Measurements from ENCODE around the gene PPARG. TPM values are rescaled to one million over a fixed set of nuclear protein-coding genes. Genes with fewer than 3 reads are reported as not detected.

PPARG gene
- total and polyA plus RNA-seq, 2 of the 13 experiments (the other 11 are each of a cell fraction or from before 2014, with no cell fraction given), result 13.9 to 58.3 TPM

DNA sequence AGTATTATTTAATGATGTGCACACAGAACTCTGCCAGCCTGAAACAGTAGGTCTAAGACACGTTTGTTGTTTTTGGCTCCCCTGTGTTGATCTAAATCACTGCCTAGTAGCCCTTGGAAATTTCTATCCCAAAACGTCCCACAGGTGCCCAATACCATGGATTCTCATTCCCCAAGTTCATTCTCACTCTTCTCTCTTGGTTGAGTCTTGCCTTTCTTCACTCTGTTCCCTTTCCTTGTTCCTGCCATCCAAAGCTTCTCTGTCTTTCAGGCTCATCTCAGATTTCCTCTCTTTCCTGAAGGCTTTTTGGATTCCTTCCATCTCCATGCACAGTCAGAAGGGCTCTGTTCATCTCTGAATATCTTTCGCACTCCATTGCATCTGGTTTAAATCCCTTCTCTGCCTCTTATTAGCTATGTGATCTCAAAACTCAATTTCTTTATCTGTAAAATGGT, 54.2 kb downstream of the PPARG start:
- no peak for ATAC-seq
- no peak overlapping the region for H3K4me2 ChIP-seq (ENCODE audit: low read depth, low read length)
- TF ChIP-seq ZNF552 (CRISPR knock-in tag; IDR thresholded peaks at IDR 0.05; ENCODE audit: borderline replicate concordance), result no peak
- TF ChIP-seq SSRP1 (CRISPR knock-in tag; IDR thresholded peaks at IDR 0.05), result no peak
- TF ChIP-seq, protein P1, sequence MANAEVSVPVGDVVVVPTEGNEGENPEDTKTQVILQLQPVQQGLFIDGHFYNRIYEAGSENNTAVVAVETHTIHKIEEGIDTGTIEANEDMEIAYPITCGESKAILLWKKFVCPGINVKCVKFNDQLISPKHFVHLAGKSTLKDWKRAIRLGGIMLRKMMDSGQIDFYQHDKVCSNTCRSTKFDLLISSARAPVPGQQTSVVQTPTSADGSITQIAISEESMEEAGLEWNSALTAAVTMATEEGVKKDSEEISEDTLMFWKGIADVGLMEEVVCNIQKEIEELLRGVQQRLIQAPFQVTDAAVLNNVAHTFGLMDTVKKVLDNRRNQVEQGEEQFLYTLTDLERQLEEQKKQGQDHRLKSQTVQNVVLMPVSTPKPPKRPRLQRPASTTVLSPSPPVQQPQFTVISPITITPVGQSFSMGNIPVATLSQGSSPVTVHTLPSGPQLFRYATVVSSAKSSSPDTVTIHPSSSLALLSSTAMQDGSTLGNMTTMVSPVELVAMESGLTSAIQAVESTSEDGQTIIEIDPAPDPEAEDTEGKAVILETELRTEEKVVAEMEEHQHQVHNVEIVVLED (CRISPR knock-in tag; IDR thresholded peaks at IDR 0.05; ENCODE audit: borderline replicate concordance), result no peak
- no peak for TF ChIP-seq CEBPG (CRISPR knock-in tag; IDR thresholded peaks at IDR 0.05)
- no peak for TF ChIP-seq ZNF850 (CRISPR knock-in tag; conservative IDR thresholded peaks at IDR 0.05)
- TF ChIP-seq TCF7L2 (IDR thresholded peaks at IDR 0.05; ENCODE audit: low read depth, low read length), result no peak
- TF ChIP-seq ZFP36 (IDR thresholded peaks at IDR 0.05; ENCODE audit: borderline replicate concordance, low read depth, low read length, partially characterized antibody), result no peak
- TF ChIP-seq, protein P2, sequence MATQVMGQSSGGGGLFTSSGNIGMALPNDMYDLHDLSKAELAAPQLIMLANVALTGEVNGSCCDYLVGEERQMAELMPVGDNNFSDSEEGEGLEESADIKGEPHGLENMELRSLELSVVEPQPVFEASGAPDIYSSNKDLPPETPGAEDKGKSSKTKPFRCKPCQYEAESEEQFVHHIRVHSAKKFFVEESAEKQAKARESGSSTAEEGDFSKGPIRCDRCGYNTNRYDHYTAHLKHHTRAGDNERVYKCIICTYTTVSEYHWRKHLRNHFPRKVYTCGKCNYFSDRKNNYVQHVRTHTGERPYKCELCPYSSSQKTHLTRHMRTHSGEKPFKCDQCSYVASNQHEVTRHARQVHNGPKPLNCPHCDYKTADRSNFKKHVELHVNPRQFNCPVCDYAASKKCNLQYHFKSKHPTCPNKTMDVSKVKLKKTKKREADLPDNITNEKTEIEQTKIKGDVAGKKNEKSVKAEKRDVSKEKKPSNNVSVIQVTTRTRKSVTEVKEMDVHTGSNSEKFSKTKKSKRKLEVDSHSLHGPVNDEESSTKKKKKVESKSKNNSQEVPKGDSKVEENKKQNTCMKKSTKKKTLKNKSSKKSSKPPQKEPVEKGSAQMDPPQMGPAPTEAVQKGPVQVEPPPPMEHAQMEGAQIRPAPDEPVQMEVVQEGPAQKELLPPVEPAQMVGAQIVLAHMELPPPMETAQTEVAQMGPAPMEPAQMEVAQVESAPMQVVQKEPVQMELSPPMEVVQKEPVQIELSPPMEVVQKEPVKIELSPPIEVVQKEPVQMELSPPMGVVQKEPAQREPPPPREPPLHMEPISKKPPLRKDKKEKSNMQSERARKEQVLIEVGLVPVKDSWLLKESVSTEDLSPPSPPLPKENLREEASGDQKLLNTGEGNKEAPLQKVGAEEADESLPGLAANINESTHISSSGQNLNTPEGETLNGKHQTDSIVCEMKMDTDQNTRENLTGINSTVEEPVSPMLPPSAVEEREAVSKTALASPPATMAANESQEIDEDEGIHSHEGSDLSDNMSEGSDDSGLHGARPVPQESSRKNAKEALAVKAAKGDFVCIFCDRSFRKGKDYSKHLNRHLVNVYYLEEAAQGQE (IDR thresholded peaks at IDR 0.05; ENCODE audit: borderline replicate concordance in 1 of 2, low read depth in 1 of 2, low read length in 2 of 2), result no peak
- TF ChIP-seq MTF1 (CRISPR knock-in tag; IDR thresholded peaks at IDR 0.05), result no peak
- TF ChIP-seq HOXD1 (CRISPR knock-in tag; IDR thresholded peaks at IDR 0.05), result no peak
- TF ChIP-seq ZNF629 (CRISPR knock-in tag; conservative IDR thresholded peaks at IDR 0.05), result no peak
- TF ChIP-seq, protein P3, sequence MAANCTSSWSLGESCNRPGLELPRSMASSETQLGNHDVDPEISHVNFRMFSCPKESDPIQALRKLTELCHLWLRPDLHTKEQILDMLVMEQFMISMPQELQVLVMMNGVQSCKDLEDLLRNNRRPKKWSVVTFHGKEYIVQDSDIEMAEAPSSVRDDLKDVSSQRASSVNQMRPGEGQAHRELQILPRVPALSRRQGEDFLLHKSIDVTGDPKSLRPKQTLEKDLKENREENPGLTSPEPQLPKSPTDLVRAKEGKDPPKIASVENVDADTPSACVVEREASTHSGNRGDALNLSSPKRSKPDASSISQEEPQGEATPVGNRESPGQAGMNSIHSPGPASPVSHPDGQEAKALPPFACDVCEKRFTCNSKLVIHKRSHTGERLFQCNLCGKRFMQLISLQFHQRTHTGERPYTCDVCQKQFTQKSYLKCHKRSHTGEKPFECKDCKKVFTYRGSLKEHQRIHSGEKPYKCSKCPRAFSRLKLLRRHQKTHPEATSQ (CRISPR knock-in tag; IDR thresholded peaks at IDR 0.05; ENCODE audit: borderline replicate concordance), result no peak
- TF ChIP-seq HNRNPLL (IDR thresholded peaks at IDR 0.05; ENCODE audit: low read depth, low read length, poor library complexity, severe bottlenecking), result no peak
- TF ChIP-seq, protein P4, sequence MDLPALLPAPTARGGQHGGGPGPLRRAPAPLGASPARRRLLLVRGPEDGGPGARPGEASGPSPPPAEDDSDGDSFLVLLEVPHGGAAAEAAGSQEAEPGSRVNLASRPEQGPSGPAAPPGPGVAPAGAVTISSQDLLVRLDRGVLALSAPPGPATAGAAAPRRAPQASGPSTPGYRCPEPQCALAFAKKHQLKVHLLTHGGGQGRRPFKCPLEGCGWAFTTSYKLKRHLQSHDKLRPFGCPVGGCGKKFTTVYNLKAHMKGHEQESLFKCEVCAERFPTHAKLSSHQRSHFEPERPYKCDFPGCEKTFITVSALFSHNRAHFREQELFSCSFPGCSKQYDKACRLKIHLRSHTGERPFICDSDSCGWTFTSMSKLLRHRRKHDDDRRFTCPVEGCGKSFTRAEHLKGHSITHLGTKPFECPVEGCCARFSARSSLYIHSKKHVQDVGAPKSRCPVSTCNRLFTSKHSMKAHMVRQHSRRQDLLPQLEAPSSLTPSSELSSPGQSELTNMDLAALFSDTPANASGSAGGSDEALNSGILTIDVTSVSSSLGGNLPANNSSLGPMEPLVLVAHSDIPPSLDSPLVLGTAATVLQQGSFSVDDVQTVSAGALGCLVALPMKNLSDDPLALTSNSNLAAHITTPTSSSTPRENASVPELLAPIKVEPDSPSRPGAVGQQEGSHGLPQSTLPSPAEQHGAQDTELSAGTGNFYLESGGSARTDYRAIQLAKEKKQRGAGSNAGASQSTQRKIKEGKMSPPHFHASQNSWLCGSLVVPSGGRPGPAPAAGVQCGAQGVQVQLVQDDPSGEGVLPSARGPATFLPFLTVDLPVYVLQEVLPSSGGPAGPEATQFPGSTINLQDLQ (CRISPR knock-in tag; IDR thresholded peaks at IDR 0.05), result no peak
- TF ChIP-seq, protein P5, sequence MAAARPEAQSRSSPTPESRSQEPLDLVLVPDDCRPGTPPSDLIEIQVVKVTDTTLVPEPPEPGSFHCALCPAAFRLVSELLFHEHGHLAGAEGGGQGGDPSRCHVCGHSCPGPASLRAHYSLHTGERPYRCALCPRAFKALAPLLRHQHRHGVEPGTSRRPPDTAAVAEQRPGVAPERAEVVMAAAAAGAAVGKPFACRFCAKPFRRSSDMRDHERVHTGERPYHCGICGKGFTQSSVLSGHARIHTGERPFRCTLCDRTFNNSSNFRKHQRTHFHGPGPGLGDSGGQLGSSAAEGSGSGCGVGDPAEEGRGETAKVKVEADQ (CRISPR knock-in tag; IDR thresholded peaks at IDR 0.05; ENCODE audit: borderline replicate concordance), result no peak

More for the DNA sequence above, 54.2 kb downstream of the PPARG start:
- WGBS (ENCODE audit: low lambda C conversion rate), result 95% methylated on average over 3 of the region's 3 CpGs
- no peak overlapping the region for H3K9ac ChIP-seq (ENCODE audit: insufficient read depth, low read depth, low read length)
- H4K20me1 ChIP-seq (ENCODE audit: insufficient read depth, low read length), result no peaks in the 10 kb centered on the region
- H3K27ac ChIP-seq (ENCODE audit: extremely low read length, insufficient read depth, low read length), result no peak overlapping the region
- in situ Hi-C loops (cut with HindIII; ENCODE audit: extremely low pct_ligation_motif_present, low pct_unique_long_range_greater_than_20kb), result no loop called here
- CTCF ChIA-PET (ENCODE audit: low intra/inter-chr PET ratio, low total read pairs), result no interaction called here
- FAIRE-seq, result no peak
- H3K36me3 ChIP-seq (replicated peaks in 1 of 2; ENCODE audit: control insufficient read depth in 1 of 2, insufficient read depth in 2 of 2, low read length in 2 of 2), result no peaks in the 10 kb centered on the region; a peak in 1 of 5 replicates
- H3K4me1 ChIP-seq (ENCODE audit: insufficient read depth, low read length), result no peaks in the 10 kb centered on the region
- H3K79me2 ChIP-seq (ENCODE audit: insufficient read depth, low read length), result no peaks in the 10 kb centered on the region
- BruUV-seq (replicated peaks), result no TSS peak
- H3K27me3 ChIP-seq (ENCODE audit: control insufficient read depth in 1 of 2, insufficient read depth in 2 of 2, low read length in 2 of 2), result no peaks in the 10 kb centered on the region
- no peak overlapping the region for H3K4me3 ChIP-seq (replicated peaks in 1 of 3; ENCODE audit: insufficient read depth in 1 of 3, low read depth in 2 of 3, low read length in 3 of 3)
- DNase-seq (ENCODE audit: low spot score), result no peak
- intact Hi-C loops (cut with micrococcal nuclease; ENCODE audit: unreplicated experiment), result no loop called here
- POLR2A ChIA-PET, result no interaction called here
- no peak overlapping the region for H2AFZ ChIP-seq (ENCODE audit: low read length)
- no peaks in the 10 kb centered on the region for H3K9me3 ChIP-seq (ENCODE audit: low read length)

All from HepG2 (cell line).